HL-60/S4 (cell line): ENCODE results near the gene SMARCA4.

ENCODE experiments used
- in situ Hi-C: fragments of 300-500 bp; cut with MboI; formaldehyde crosslinking; loops from 2 replicates; pipeline ENCODE4 v1.14.3; 2022; ENCODE audit warnings: low sequenced_read_pairs

Gene SMARCA4

DNA sequence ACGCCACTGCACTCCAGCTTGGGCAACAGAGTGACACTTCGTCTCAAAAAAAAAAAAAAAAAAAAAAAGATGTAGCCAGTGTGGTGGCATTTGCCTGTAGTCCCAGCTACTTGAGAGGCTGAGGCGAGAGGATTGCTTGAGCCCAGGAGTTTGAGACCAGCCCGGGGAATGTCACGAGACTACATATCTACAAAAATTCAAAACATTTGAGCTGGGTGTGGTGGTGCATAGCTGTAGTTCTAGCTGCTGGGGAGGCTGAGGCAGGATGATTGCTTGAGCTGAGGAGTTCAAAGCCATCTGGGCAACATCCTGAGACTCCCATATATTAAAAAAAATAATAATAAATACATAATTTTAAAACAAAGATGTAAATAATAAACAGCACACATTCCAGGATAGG lies 46.6 kb downstream of the SMARCA4 start:
- in situ Hi-C loops = no loop called here

GRCh38 chr19:11007962-11008532 lies 47.2 kb downstream of the SMARCA4 start:
- in situ Hi-C loops = no loop called here

DNA sequence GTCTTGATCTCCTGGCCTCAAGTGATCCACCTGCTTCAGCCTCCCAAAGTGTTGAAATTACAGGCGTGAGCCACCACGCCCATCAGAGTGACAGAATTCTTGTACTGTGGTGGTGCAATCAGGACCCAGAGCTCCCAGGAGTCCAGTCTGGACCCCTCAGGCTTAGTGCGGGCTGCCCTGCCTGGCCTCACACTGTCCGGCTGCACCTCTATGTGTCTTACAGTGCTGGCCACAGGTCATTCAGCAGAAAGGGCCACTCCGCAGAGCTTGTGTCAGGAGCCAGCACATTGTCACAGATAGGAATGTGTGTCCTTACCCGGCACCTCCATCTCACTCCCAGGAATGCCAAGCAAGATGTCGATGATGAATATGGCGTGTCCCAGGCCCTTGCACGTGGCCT lies 49.2 kb downstream of the SMARCA4 start:
- in situ Hi-C loops = no loop called here

GRCh38 chr19:11012507-11012906 lies 51.7 kb downstream of the SMARCA4 start:
- in situ Hi-C loops = no loop called here

DNA sequence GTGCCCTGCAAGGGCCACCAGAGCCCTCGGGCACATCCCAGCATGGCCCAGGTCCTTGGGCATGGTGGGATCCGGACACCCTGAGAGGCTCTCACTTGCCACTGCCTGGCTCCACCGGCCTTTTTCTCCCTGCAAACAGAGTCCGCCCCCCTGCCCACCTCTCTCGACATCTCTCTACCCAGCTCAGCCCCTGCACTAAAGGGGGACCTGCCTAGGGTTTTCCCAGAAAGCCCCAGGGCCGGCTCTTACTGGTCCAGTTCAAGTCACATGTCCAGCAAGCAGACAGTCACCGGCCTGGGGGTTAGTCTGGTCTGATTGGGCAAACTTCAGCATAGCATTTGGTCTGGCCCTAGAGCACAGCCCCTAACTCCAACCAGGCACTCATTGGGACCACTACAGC lies 52.9 kb downstream of the SMARCA4 start:
- in situ Hi-C loops = no loop called here

GRCh38 chr19:11014403-11014911 lies 53.6 kb downstream of the SMARCA4 start:
- in situ Hi-C loops = no loop called here

DNA sequence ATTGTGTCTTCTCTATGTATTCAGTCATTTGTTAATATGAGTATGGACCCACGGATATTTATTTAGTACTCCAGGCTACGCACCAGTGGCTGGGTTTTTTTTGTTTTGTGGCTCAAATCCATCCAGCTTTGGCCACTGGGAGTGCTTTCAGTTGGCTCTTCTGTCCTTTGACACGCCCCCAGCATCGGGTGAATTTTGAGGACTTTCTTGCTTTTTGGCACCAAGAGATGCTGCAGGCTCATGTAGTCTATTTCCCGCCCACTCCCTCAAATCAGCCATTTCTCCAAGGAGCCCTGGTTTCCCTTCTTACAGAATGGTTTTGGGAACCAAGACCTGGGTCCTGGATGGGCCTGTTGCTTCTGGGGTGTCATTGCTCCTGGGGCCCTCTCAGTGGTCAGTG lies 55.8 kb downstream of the SMARCA4 start:
- in situ Hi-C loops = no loop called here

DNA sequence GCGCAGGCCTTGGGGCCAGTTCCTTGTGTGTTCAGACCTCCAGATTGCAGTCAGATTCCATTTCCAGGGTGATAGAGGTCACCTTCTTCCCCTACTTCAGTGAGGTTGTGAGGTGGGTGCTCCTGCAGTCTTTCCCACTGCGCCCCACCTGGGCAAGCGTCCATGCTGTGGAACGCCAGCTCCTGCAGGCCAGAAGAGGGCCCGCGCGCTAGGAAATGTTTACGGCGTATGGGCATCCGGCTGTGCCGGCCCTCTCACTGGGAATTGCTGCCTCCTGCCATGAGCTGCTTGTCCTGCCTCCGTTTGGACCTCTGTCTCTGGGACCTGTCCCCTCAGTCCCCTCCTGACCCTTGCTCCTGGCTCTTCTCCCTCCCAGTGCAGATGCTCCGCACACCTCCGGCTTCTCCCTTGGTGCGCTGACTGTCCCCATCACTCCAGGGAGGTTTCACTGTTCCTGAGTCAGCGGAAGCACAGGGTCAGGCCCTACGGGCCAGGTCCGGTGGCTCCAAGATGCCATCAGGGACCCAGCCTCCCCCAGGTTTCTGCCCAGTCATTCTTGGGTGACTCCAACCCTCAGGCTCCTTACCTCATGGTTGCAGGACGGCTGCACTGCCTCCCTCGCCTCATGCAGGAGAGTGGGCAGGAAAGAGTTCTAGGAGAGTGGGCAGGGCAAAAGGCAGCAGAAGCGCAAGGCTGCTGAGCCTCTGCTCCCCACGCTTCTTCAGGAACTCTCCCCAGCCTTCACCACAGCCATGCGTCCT lies 56.6 kb downstream of the SMARCA4 start:
- in situ Hi-C loops = no loop called here

- in situ Hi-C loops = no loop called here
These were observed 57.3 kb downstream of the SMARCA4 start for GRCh38 chr19:11018179-11018578.

GRCh38 chr19:11018763-11019162 lies 57.9 kb downstream of the SMARCA4 start:
- in situ Hi-C loops = no loop called here

- in situ Hi-C loops = no loop called here
These were observed 58.4 kb downstream of the SMARCA4 start for GRCh38 chr19:11019262-11019661.

- in situ Hi-C loops = no loop called here
These were observed 59.0 kb downstream of the SMARCA4 start for GRCh38 chr19:11019824-11020223.

DNA sequence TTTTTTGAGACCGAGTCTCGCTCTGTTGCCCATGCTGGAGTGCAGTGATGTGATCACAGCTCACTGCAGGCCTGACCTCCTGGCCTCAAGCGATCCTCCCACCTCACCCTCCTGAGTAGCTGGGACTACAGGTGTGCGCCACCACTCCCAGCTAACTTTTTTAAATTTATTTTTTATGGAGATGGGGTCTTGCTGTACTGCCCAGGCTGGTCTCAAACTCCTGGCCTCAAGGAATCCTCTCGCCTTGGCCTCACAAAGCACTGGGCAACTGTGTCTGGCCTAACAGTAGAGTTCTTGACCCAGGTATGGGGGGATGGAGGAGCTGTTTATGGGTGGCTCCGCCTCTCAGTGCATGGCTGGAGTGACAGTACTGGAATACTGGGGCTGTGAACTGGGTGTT lies 59.6 kb downstream of the SMARCA4 start:
- in situ Hi-C loops = no loop called here

DNA sequence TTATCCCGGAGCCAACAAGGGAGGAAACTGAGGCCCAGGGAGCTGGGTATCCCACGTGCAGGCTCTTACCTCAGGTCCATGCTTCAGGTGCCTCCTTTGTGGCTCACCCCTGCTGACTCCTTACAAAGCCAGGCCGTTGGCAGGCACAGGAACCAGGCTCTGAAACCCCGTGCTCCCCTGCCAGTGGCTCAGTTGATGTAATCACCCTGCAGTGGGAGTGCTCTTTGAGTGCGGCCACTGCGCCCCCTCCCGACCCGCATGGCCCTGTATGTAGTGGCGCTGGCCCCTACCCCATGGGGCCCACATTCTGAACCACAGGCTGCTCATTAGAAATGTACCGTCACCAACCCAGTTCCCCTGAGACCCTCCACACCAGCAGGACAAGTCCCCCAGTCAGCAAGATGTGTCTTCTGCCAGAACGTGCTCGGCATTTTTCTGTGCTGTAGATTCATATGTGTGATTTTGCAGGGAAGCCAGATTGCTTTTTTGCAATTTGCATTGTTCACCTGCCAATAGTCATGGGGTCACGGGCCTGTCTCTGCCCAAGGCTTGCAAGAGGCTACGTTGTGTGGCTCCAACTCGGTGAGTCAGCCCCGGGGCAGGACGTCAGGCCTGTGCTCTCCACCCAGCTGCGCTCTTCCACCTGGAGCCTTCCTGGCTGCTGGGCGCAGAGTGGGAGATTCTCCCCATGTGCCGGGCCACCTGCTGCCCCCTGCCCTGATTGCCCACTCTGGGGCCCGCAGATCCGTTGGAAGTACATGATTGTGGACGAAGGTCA lies 60.3 kb downstream of the SMARCA4 start:
- in situ Hi-C loops = no loop called here

DNA sequence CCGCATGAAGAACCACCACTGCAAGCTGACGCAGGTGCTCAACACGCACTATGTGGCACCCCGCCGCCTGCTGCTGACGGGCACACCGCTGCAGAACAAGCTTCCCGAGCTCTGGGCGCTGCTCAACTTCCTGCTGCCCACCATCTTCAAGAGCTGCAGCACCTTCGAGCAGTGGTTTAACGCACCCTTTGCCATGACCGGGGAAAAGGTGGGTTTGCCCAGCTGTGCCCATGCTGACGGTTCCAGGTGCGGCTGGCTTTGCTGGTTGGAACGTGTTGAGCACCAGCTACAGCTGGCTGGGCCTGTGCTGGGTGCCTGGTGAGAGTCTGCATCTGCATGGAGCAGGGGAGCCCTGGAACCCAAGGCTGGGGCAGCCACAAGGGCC lies 60.9 kb downstream of the SMARCA4 start:
- in situ Hi-C loops = no loop called here

DNA sequence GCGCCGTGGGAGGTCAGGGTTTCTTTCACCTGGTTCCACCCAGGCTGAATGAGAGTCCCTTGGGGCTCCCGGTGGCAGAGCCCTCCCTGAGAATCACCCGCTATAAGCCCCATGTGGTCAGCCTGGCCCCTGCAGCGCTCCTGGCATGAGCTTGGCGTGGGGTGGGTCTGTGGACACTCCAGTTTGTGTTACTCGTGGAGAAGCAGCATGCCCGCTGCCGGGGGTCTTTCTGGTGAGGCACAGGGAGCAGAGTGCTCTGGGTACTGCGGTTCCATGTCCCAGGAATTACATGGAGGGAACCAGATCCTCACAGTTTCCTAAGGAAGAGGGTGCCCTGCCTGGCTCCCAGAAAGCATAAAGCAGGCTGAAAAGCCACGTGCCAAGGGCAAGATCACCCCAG lies 62.2 kb downstream of the SMARCA4 start:
- in situ Hi-C loops = no loop called here

DNA sequence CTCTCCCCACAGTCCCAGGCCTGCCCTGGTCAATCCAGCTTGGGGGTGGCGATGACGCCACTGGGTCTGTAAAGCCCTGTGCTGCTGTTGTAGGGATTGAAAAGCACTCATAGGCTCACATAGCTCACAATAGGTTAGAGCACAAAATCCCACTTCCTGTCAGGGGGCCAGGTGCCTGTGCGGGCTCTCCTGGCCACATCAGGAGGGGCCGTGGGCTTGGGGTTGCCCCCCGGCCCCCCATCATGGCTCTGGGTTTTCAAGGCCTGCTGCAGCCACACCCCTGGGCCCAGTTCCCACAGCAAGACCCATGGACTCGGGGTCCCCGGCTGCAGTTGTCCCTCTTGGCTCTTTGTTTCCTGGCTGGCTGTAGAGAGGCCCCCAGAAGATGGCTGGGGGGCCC lies 62.9 kb downstream of the SMARCA4 start:
- in situ Hi-C loops = no loop called here

DNA sequence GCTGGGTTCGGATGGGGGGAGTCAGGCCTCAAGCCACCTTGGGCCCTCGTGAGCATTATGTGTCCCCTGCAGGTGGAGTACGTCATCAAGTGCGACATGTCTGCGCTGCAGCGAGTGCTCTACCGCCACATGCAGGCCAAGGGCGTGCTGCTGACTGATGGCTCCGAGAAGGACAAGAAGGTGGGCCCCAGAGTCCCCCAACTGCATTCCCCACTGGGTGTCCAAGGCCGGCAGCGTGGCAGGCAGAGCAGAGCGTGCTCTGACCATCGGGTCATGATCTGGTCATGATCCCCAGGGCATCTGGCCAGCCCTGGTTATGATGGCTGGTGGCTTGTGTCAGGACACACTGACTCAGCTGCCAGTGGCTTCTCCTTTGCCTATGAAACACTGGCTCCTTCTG lies 63.4 kb downstream of the SMARCA4 start:
- in situ Hi-C loops = no loop called here

GRCh38 chr19:11025006-11025405 lies 64.2 kb downstream of the SMARCA4 start:
- in situ Hi-C loops = no loop called here

DNA sequence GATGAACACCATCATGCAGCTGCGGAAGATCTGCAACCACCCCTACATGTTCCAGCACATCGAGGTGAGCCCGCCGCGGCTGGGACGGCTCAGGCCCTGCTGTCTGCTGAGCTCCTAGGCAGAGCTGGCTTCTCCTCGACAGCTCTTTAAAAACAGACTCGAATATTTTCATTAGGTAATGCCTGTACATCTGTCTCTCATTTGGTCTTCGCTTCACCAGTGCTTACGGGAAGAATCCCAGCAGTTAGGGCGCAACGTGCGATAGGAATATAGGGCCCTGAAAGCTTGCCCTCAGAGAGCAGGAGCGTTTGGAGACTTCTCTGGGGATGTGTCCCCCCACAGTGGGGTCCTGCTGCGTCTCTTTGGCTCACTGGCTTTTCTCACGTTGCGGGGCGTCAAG lies 64.6 kb downstream of the SMARCA4 start:
- in situ Hi-C loops = no loop called here

DNA sequence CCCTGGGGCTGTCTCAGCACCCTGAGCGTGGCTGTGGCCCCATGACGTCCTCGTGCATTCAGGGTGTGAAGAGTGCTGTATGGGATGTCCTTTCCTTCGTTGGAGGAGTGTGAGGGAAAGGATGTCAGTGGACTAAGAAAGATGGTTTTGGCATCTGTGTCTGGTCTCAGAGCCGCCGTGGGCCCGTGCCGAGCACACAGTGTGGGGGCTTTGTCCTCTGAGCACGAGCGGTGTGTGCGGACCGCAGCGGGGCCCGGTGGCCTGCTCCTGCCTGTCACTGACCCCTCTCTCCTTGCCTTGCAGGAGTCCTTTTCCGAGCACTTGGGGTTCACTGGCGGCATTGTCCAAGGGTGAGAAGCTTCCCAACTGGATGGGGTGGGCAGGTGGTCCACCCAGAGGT lies 65.2 kb downstream of the SMARCA4 start:
- in situ Hi-C loops = no loop called here

DNA sequence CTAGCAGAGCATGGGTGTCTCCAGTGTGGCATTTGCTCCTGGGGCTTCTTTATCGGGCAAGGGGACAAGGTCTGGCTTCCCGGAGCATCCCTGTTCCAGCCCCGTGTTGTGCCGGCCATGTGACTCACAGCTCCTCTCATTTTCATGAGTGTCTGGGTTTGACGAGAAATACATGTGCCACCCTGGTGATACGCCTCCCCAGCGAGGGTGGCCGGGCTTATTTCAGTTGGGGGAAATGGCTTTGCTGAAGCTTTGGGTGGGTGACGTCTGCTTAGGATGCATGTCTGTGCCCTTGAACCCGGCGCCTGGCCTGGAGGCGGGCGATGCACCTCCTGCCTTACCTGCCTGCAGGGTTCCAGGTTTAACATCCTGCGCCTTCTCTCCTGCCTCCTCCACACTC lies 66.6 kb downstream of the SMARCA4 start:
- in situ Hi-C loops = no loop called here
